ENCODE data around the gene BICD1. TPM values are rescaled to one million over a fixed set of nuclear protein-coding genes. Genes with fewer than 3 reads are reported as not detected.

The BICD1 gene
- total RNA-seq, 1 experiment from 2014 or later, result 11.8 TPM

- no peak overlapping the region for H3K27ac ChIP-seq
- no peak overlapping the region for H3K4me3 ChIP-seq
- H3K4me1 ChIP-seq (replicated peaks), result no peaks in the 10 kb centered on the region; the same call in 1 of the 2 replicates
- H3K27me3 ChIP-seq (replicated peaks), result no peaks in the 10 kb centered on the region
- no peaks in the 10 kb centered on the region for H3K36me3 ChIP-seq
- no peak for DNase-seq (ENCODE audit: low read depth in 1 of 2, low spot score in 2 of 2)
- H3K9me3 ChIP-seq (replicated peaks), result no peaks in the 10 kb centered on the region
Measured at GRCh38 chr12:32136404-32136803, 29.8 kb downstream of the BICD1 start.

DNA sequence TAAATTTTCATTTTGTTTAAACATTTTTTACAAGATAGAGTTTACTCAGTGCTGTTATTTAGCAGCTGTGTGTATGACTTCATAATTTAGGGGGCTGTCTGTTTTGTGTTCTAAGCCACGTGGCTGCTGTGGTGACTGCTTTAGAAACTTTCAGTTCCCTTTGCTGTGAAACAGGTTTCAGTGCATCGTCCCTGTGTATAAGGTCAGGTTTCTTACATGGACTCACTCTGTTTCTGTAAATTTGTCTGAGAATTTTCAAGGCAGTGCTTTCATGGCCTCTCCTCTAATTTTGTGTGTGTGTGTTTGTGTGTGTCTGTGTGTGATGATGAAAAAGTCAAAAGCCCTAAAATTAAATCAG is 32.4 kb downstream of the BICD1 start:
- no peak for DNase-seq (ENCODE audit: low read depth in 1 of 2, low spot score in 2 of 2)
- H3K9me3 ChIP-seq (replicated peaks), result no peaks in the 10 kb centered on the region
- no peaks in the 10 kb centered on the region; the same call in 1 of the 2 replicates for H3K4me1 ChIP-seq (replicated peaks)
- H3K27me3 ChIP-seq (replicated peaks), result no peaks in the 10 kb centered on the region
- H3K27ac ChIP-seq, result no peak overlapping the region
- H3K4me3 ChIP-seq, result no peak overlapping the region
- no peaks in the 10 kb centered on the region for H3K36me3 ChIP-seq

DNA sequence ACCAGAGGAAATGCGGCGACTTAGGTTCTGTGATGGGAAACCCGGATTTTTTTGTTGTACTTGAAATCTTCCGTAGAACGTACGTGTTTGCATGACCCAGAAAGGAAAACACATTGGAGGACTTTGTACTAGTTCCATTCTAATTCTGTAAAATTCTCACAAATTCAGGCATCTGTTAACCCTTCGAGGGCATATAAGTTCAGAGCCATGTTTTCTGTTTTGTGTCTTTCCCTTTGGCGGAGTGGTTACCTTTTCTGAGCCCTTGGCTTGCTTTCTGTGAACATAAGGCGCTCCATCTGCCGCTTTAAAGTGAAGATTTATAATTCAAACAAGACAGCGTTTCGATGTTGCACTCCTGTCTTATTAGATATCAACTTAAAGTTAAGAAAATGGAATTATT is 34.2 kb downstream of the BICD1 start:
- no peaks in the 10 kb centered on the region for H3K9me3 ChIP-seq (replicated peaks)
- H3K4me1 ChIP-seq (replicated peaks), result no peaks in the 10 kb centered on the region
- H3K36me3 ChIP-seq, result no peaks in the 10 kb centered on the region
- no peak for DNase-seq (ENCODE audit: low read depth in 1 of 2, low spot score in 2 of 2)
- H3K27ac ChIP-seq, result no peak overlapping the region
- no peak overlapping the region for H3K4me3 ChIP-seq
- H3K27me3 ChIP-seq (replicated peaks), result no peaks in the 10 kb centered on the region

- Histone ChIP-seq H3K36me3 (0 out of 2 replicates have a peak, but pooled peaks cover 3% of the 10 kb centered on the region), H3K4me3 (no peak overlapping the region), H3K27ac (no peak overlapping the region), H3K4me1 (replicated peaks) (no peaks in the 10 kb centered on the region), H3K9me3 (replicated peaks) (no peaks in the 10 kb centered on the region), H3K27me3 (replicated peaks) (no peaks in the 10 kb centered on the region)
- DNase-seq (ENCODE audit: low read depth in 1 of 2, low spot score in 2 of 2), result no peak
Measured at GRCh38 chr12:32145096-32145495, 38.4 kb downstream of the BICD1 start.

- no peaks in the 10 kb centered on the region for H3K4me1 ChIP-seq (replicated peaks)
- H3K4me3 ChIP-seq, result no peak overlapping the region
- H3K9me3 ChIP-seq (replicated peaks), result no peaks in the 10 kb centered on the region
- no peak overlapping the region for H3K27ac ChIP-seq
- no peaks in the 10 kb centered on the region for H3K27me3 ChIP-seq (replicated peaks)
- 0 out of 2 replicates have a peak, but pooled peaks cover 3% of the 10 kb centered on the region for H3K36me3 ChIP-seq
- DNase-seq (ENCODE audit: low read depth in 1 of 2, low spot score in 2 of 2), result no peak
Measured at GRCh38 chr12:32146074-32146873, 39.6 kb downstream of the BICD1 start.

DNA sequence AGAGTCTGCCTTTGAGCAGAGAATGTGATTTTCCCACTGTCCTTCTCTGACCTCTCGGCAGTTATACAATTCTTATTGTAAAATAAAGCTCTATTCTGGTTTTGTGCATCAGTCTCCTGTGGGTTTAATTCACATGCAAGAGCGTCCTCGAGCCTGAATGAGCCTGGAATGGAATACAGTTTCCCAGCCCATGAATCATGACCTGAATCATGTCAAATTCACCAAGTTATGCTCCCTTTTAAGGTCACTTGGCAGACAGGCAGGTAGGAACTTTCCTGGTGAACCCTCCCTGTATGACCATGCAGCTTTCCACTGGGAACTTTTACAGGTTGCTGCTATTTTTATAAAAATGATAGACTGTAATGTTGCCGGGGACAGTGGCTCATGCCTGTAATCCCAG is 41.7 kb downstream of the BICD1 start:
- no peaks in the 10 kb centered on the region for H3K27me3 ChIP-seq (replicated peaks)

GRCh38 chr12:32149489-32149888 is 42.8 kb downstream of the BICD1 start:
- H3K4me1 ChIP-seq (replicated peaks), result no peaks in the 10 kb centered on the region
- H3K27me3 ChIP-seq (replicated peaks), result no peaks in the 10 kb centered on the region
- no peaks in the 10 kb centered on the region for H3K9me3 ChIP-seq (replicated peaks)
- DNase-seq (ENCODE audit: low read depth in 1 of 2, low spot score in 2 of 2), result no peak
- no peak overlapping the region for H3K4me3 ChIP-seq
- 0 out of 2 replicates have a peak, but pooled peaks cover 3% of the 10 kb centered on the region for H3K36me3 ChIP-seq
- H3K27ac ChIP-seq, result no peak overlapping the region

More for the DNA sequence above, 41.7 kb downstream of the BICD1 start:
- H3K36me3 ChIP-seq, result 0 out of 2 replicates have a peak, but pooled peaks cover 3% of the 10 kb centered on the region
- H3K9me3 ChIP-seq (replicated peaks), result no peaks in the 10 kb centered on the region
- H3K4me3 ChIP-seq, result no peak overlapping the region
- no peak for DNase-seq (ENCODE audit: low read depth in 1 of 2, low spot score in 2 of 2)
- H3K27ac ChIP-seq, result no peak overlapping the region
- no peaks in the 10 kb centered on the region for H3K4me1 ChIP-seq (replicated peaks)

GRCh38 chr12:32151086-32151485 is 44.4 kb downstream of the BICD1 start:
- Histone ChIP-seq H3K9me3 (replicated peaks) (no peaks in the 10 kb centered on the region), H3K4me1 (replicated peaks) (no peaks in the 10 kb centered on the region), H3K27ac (no peak overlapping the region), H3K4me3 (no peak overlapping the region), H3K27me3 (replicated peaks) (no peaks in the 10 kb centered on the region), H3K36me3 (0 out of 2 replicates have a peak, but pooled peaks cover 3% of the 10 kb centered on the region)
- DNase-seq (ENCODE audit: low read depth in 1 of 2, low spot score in 2 of 2), result no peak

DNA sequence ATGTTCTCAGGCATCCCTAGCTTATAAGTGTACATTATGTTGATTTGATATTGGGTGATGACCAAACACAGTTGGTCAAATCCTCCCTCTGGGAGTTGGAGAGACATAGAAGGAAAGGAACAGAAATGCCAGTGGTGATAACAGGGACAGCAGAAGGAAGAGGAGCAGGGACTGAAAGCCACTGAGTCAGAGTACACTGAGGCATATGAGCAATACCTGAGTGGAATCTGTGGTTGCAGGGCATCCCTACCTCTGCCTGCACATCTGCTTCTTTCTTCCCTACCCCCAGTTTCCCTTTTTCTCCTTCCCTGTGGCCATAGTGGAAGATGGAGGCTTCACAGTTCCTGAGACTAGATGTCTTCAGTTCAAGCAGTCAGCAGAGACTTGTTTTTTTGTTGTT is 44.9 kb downstream of the BICD1 start:
- H3K36me3 ChIP-seq, result 0 out of 2 replicates have a peak, but pooled peaks cover 3% of the 10 kb centered on the region
- no peak overlapping the region for H3K27ac ChIP-seq
- no peak for DNase-seq (ENCODE audit: low read depth in 1 of 2, low spot score in 2 of 2)
- no peak overlapping the region for H3K4me3 ChIP-seq
- no peaks in the 10 kb centered on the region for H3K4me1 ChIP-seq (replicated peaks)
- H3K9me3 ChIP-seq (replicated peaks), result no peaks in the 10 kb centered on the region
- H3K27me3 ChIP-seq (replicated peaks), result no peaks in the 10 kb centered on the region

- Histone ChIP-seq H3K4me3 (no peak overlapping the region), H3K4me1 (replicated peaks) (no peaks in the 10 kb centered on the region), H3K27ac (no peak overlapping the region), H3K36me3 (no peaks in the 10 kb centered on the region), H3K27me3 (replicated peaks) (no peaks in the 10 kb centered on the region), H3K9me3 (replicated peaks) (no peaks in the 10 kb centered on the region)
- no peak for DNase-seq (ENCODE audit: low read depth in 1 of 2, low spot score in 2 of 2)
Measured at GRCh38 chr12:32155041-32155440, 48.4 kb downstream of the BICD1 start.

- H3K4me1 ChIP-seq (replicated peaks), result no peaks in the 10 kb centered on the region
- H3K36me3 ChIP-seq, result no peaks in the 10 kb centered on the region
- no peaks in the 10 kb centered on the region for H3K9me3 ChIP-seq (replicated peaks)
- H3K4me3 ChIP-seq, result no peak overlapping the region
- no peak overlapping the region for H3K27ac ChIP-seq
- DNase-seq (ENCODE audit: low read depth in 1 of 2, low spot score in 2 of 2), result no peak
- H3K27me3 ChIP-seq (replicated peaks), result no peaks in the 10 kb centered on the region
Measured at GRCh38 chr12:32155961-32156529, 49.4 kb downstream of the BICD1 start.

DNA sequence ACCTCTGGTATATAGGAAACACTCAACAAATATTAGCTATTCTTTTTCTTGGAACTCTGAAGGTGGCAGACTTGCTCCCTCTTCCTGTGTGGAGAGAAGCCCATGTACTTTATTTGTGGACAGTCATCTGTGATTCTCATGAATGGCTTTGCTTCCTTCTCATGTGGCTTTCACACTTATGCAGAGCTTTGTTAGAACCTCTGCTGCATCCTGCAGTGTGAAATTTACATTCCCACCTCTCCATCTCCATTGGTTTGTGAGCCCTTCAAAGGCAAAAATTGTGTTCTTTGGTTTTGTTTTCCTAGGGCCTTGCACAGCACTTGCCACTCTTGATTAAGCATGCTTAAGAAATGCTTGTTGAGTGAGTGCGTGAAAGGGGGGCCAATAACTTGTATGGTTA is 51.9 kb downstream of the BICD1 start:
- Histone ChIP-seq H3K9me3 (replicated peaks) (no peaks in the 10 kb centered on the region), H3K27ac (no peak overlapping the region), H3K4me3 (no peak overlapping the region), H3K27me3 (replicated peaks) (no peaks in the 10 kb centered on the region), H3K36me3 (no peaks in the 10 kb centered on the region), H3K4me1 (replicated peaks) (no peaks in the 10 kb centered on the region)
- DNase-seq (ENCODE audit: low read depth in 1 of 2, low spot score in 2 of 2), result no peak

DNA sequence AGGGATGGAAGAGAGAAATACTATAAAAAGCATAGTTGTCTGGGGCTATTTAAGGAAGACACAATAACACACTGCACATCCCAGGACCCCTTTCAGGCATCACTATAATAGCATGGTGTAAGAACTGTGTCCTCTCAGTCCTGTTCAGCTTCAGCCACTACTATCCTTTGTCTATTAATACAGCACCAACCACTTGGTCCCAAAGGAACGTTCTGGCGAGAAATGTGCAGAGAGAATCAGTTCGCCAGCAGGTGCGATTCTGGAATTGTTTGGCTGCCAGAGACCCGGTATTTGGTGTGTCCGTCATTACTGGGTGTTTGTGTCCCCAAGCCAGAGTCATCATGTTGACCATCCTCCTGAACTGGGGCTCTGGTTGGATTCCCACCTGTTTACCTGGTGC is 52.7 kb downstream of the BICD1 start:
- no peak for DNase-seq (ENCODE audit: low read depth in 1 of 2, low spot score in 2 of 2)
- Histone ChIP-seq H3K4me1 (replicated peaks) (no peaks in the 10 kb centered on the region), H3K27me3 (replicated peaks) (no peaks in the 10 kb centered on the region), H3K27ac (no peak overlapping the region), H3K9me3 (replicated peaks) (no peaks in the 10 kb centered on the region), H3K36me3 (no peaks in the 10 kb centered on the region), H3K4me3 (no peak overlapping the region)

GRCh38 chr12:32159925-32160324 is 53.3 kb downstream of the BICD1 start:
- Histone ChIP-seq H3K4me3 (no peak overlapping the region), H3K4me1 (replicated peaks) (no peaks in the 10 kb centered on the region), H3K9me3 (replicated peaks) (no peaks in the 10 kb centered on the region), H3K27ac (no peak overlapping the region), H3K36me3 (no peaks in the 10 kb centered on the region), H3K27me3 (replicated peaks) (no peaks in the 10 kb centered on the region)
- DNase-seq (ENCODE audit: low read depth in 1 of 2, low spot score in 2 of 2), result no peak
